Nucleus accumbens (tissue), 56 donors: ENCODE data around the gene GAL3ST2.
"Not testable (repeated sequence)": the region's sequence is repeated elsewhere in the genome, so short reads cannot be mapped to it uniquely, and the experiment has no call there.

ENCODE experiments used
- DNase-seq, 56 donors: peaks; one replicate each; lab custom pipeline; 2025; lab: John Stamatoyannopoulos, UW

GAL3ST2 gene

GRCh38 chr2:241782053-241782452, 5.4 kb downstream of the GAL3ST2 start:
- not testable (repeated sequence) for DNase-seq

GRCh38 chr2:241788135-241788534, 11.5 kb downstream of the GAL3ST2 start:
- no peak for DNase-seq

GRCh38 chr2:241788572-241788971, 11.9 kb downstream of the GAL3ST2 start:
- DNase-seq: no peak

- not testable (repeated sequence) for DNase-seq
Observed at GRCh38 chr2:241791385-241791784, 14.8 kb downstream of the GAL3ST2 start.

GRCh38 chr2:241793385-241793784, 16.8 kb downstream of the GAL3ST2 start:
- no peak for DNase-seq

GRCh38 chr2:241794250-241794823, 17.7 kb downstream of the GAL3ST2 start:
- no peak for DNase-seq

- DNase-seq: no peak
Observed at GRCh38 chr2:241795021-241795999, 18.7 kb downstream of the GAL3ST2 start.

GRCh38 chr2:241796209-241796608, 19.6 kb downstream of the GAL3ST2 start:
- no peak for DNase-seq

- DNase-seq: no peak
Observed at GRCh38 chr2:241796610-241797138, 20.1 kb downstream of the GAL3ST2 start.

- peak in 1 of 56 donors; percentile 51 for DNase-seq
Observed at GRCh38 chr2:241797441-241798080, 20.9 kb downstream of the GAL3ST2 start.

- DNase-seq: no peak
Observed at GRCh38 chr2:241798081-241798630, 21.5 kb downstream of the GAL3ST2 start.

GRCh38 chr2:241798631-241799521, 22.3 kb downstream of the GAL3ST2 start:
- DNase-seq: no peak

GRCh38 chr2:241799522-241800197, 23.0 kb downstream of the GAL3ST2 start:
- no peak for DNase-seq

GRCh38 chr2:241800198-241800903, 23.7 kb downstream of the GAL3ST2 start:
- not testable (repeated sequence) for DNase-seq

- no peak for DNase-seq
Observed at GRCh38 chr2:241801611-241802420, 25.2 kb downstream of the GAL3ST2 start.

- DNase-seq: peak in 1 of 56 donors; percentile 39
Observed at GRCh38 chr2:241802421-241803318, 26.0 kb downstream of the GAL3ST2 start.
